Keratinocyte (primary cell): ENCODE data around the gene FOXA1. TPM values are rescaled to one million over a fixed set of nuclear protein-coding genes. Genes with fewer than 3 reads are reported as not detected.

Experiments used
- DNase-seq: peaks from one replicate; pipeline ENCODE4 v3.0.0-alpha.2; 2011; ENCODE audit warnings: low read depth, missing footprints, low spot score
- FAIRE-seq: peaks from 2 replicates; lab custom pipeline; 2011; peaks lifted over from hg19 to GRCh38; lab: Jason Lieb, UNC
- H2AFZ ChIP-seq: 2 replicates; pipeline ENCODE4 v1.6.0; 2012; ENCODE audit warnings: low read length, control low read depth, inconsistent platforms; ENCODE audit not compliant: control insufficient read depth
- H3K27ac ChIP-seq: 2 replicates; pipeline ENCODE4 v1.5.1; 2011; ENCODE audit warnings: low read length; ENCODE audit not compliant: control insufficient read depth, insufficient read depth
- H3K27me3 ChIP-seq: 3 replicates; pipeline ENCODE4 v1.6.0; 2011; ENCODE audit warnings: low read length; ENCODE audit not compliant: control insufficient read depth, insufficient read depth; ENCODE audit errors: extremely low read depth
- H3K36me3 ChIP-seq, 2 experiments: 2 replicates in 1 of 2; 3 replicates in 1 of 2; pipeline ENCODE4 v1.5.1; 2011; ENCODE audit warnings: low read length in 2 of 2, mild to moderate bottlenecking in 1 of 2; ENCODE audit not compliant: control insufficient read depth in 2 of 2, insufficient read depth in 2 of 2; ENCODE audit errors: extremely low read depth in 1 of 2
- H3K4me1 ChIP-seq: 3 replicates; pipeline ENCODE4 v1.5.1; 2011; ENCODE audit warnings: low read length; ENCODE audit not compliant: control insufficient read depth, insufficient read depth; ENCODE audit errors: extremely low read depth
- H3K4me2 ChIP-seq: 3 replicates; pipeline ENCODE4 v1.6.0; 2011; ENCODE audit warnings: low read depth, low read length; ENCODE audit not compliant: control insufficient read depth, insufficient read depth; ENCODE audit errors: extremely low read depth
- H3K4me3 ChIP-seq, 3 experiments: fragments of 200-600 bp in 1 of 3; sonication (generic) in 1 of 3; 2 replicates in 2 of 3; 3 replicates in 1 of 3; pipeline ENCODE4 v1.5.1; 2011 to 2016; ENCODE audit warnings: low read length in 3 of 3, mild to moderate bottlenecking in 3 of 3, control low read depth in 2 of 3, inconsistent platforms in 1 of 3, low read depth in 1 of 3, mixed read lengths in 1 of 3, mixed run types in 1 of 3, moderate library complexity in 1 of 3; ENCODE audit not compliant: control insufficient read depth in 2 of 3, insufficient read depth in 2 of 3; ENCODE audit errors: extremely low read depth in 1 of 3
- H3K79me2 ChIP-seq: 2 replicates; pipeline ENCODE4 v1.6.0; 2012; ENCODE audit warnings: low read length; ENCODE audit not compliant: control insufficient read depth, insufficient read depth
- H3K9ac ChIP-seq: 3 replicates; pipeline ENCODE4 v1.6.0; 2011; ENCODE audit warnings: low read length; ENCODE audit not compliant: control insufficient read depth, insufficient read depth; ENCODE audit errors: extremely low read depth
- H3K9me1 ChIP-seq: 3 replicates; pipeline ENCODE4 v1.6.0; 2011; ENCODE audit warnings: low read length; ENCODE audit not compliant: control insufficient read depth, insufficient read depth; ENCODE audit errors: extremely low read depth
- H3K9me3 ChIP-seq: 2 replicates; pipeline ENCODE4 v1.5.1; 2012; ENCODE audit warnings: low read depth, low read length; ENCODE audit not compliant: control insufficient read depth
- H4K20me1 ChIP-seq: 3 replicates; pipeline ENCODE4 v1.6.0; 2011; ENCODE audit warnings: low read length; ENCODE audit not compliant: control insufficient read depth, insufficient read depth; ENCODE audit errors: extremely low read depth
- EZH2 ChIP-seq: IDR thresholded peaks from one replicate; pipeline ENCODE4 v1.6.1; 2012; ENCODE audit warnings: inconsistent platforms, mild to moderate bottlenecking, low read length, moderate library complexity
- dilution Hi-C: fragments of 300-500 bp; cut with MboI; formaldehyde crosslinking; loops from one replicate; pipeline ENCODE4 v1.7.0; 2020; ENCODE audit warnings: low sequenced_read_pairs; ENCODE audit not compliant: extremely low pct_ligation_motif_present
- polyA plus RNA-seq, 5 experiments: library from polyadenylated mRNA; depleted of rRNA in 3 of 5; stranded (reverse) in 3 of 5; stranded (forward) in 1 of 5; unstranded in 1 of 5; fragments of >200 nt; gene quantifications; 1 replicate in 1 of 5; 2 replicates in 3 of 5; 3 replicates in 1 of 5; pipeline versions ENCODE4 v1.2.1 to v1.2.3, GENCODE V29; 2011 to 2012; ENCODE audit warnings: missing spikeins in 2 of 5, low read depth in 1 of 5, low replicate concordance in 1 of 5
- TF ChIP-seq, protein P1 (sequence below), 3 experiments: IDR thresholded peaks in 1 of 3; conservative IDR thresholded peaks in 1 of 3; optimal IDR thresholded peaks in 1 of 3; 2 replicates in 2 of 3; 3 replicates in 1 of 3; pipeline versions ENCODE3 to v1.5.1; 2011; ENCODE audit warnings: low read length in 3 of 3, mild to moderate bottlenecking in 3 of 3, moderate library complexity in 2 of 3, control low read depth in 1 of 3, inconsistent platforms in 1 of 3; ENCODE audit not compliant: insufficient read depth in 2 of 3; ENCODE audit errors: extremely low read depth in 1 of 3

FOXA1 gene
- polyA plus RNA-seq, 1 donor (not counting 4 experiments of a cell fraction or from before 2014, with no cell fraction given) = 0.85 TPM

DNA sequence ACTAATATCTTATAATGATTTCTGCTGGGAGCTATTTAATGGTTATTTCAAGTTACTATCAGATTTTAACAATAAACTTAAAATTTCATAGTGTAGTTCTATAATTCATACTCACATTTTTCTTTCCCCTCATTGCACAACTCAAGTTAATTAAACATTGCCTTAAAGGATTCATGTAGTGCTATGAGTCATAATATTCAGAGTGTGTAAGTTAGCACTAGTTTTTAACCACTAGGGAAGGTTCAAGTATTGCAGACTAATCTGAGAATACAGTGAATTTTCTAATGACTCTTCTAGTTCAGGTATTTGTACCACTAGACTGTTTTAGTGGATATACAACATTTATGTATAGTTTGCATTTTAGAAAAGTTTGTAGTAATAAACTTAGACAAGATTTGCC, 49.9 kb downstream of the FOXA1 start:
- TF ChIP-seq, protein P1, sequence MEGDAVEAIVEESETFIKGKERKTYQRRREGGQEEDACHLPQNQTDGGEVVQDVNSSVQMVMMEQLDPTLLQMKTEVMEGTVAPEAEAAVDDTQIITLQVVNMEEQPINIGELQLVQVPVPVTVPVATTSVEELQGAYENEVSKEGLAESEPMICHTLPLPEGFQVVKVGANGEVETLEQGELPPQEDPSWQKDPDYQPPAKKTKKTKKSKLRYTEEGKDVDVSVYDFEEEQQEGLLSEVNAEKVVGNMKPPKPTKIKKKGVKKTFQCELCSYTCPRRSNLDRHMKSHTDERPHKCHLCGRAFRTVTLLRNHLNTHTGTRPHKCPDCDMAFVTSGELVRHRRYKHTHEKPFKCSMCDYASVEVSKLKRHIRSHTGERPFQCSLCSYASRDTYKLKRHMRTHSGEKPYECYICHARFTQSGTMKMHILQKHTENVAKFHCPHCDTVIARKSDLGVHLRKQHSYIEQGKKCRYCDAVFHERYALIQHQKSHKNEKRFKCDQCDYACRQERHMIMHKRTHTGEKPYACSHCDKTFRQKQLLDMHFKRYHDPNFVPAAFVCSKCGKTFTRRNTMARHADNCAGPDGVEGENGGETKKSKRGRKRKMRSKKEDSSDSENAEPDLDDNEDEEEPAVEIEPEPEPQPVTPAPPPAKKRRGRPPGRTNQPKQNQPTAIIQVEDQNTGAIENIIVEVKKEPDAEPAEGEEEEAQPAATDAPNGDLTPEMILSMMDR (optimal IDR thresholded peaks at IDR 0.05 in 1 of 3, IDR thresholded peaks at IDR 0.05 in 1 of 3, conservative IDR thresholded peaks at IDR 0.05 in 1 of 3; ENCODE audit: extremely low read depth in 1 of 3, insufficient read depth in 2 of 3, low read length in 3 of 3) = no peak
- TF ChIP-seq EZH2 = no peak
- DNase-seq (no peak), FAIRE-seq (no peak)
- no peaks in the 10 kb centered on the region for H3K79me2 ChIP-seq
- no peak overlapping the region for H2AFZ ChIP-seq
- H3K9ac ChIP-seq = no peak overlapping the region
- no peaks in the 10 kb centered on the region for H4K20me1 ChIP-seq
- no peak overlapping the region for H3K27ac ChIP-seq
- dilution Hi-C loops = no loop called here
- no peaks in the 10 kb centered on the region for H3K27me3 ChIP-seq
- H3K4me2 ChIP-seq = no peak overlapping the region
- H3K4me1 ChIP-seq = no peaks in the 10 kb centered on the region
- no peak overlapping the region for H3K4me3 ChIP-seq
- no peaks in the 10 kb centered on the region for H3K9me3 ChIP-seq
- no peaks in the 10 kb centered on the region for H3K36me3 ChIP-seq
- H3K9me1 ChIP-seq = no peaks in the 10 kb centered on the region

DNA sequence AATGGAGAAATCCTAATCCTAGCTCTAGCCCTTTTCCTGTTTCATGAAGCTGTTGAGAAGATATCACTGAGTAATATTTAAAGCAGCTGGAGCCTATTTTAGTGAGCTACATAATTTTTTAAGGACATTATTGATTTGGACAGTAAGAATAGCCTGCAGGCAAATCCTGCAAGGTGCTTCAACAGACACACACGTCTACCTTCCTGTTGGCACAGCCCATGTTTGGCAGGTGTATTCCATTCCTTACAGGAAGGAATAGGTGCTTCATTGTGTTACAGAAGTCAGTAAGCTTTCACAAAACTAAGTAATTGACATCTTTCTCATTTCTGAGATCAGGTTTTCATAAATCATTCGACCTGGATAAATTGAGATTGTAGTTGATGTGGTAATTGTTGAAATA, 50.6 kb downstream of the FOXA1 start:
- Histone ChIP-seq H3K4me1 (no peaks in the 10 kb centered on the region), H3K4me3 (no peak overlapping the region), H3K4me2 (no peak overlapping the region), H3K9me1 (no peaks in the 10 kb centered on the region), H3K27ac (no peak overlapping the region), H3K9me3 (no peaks in the 10 kb centered on the region), H3K79me2 (no peaks in the 10 kb centered on the region), H2AFZ (no peak overlapping the region), H3K9ac (no peak overlapping the region), H3K36me3 (no peaks in the 10 kb centered on the region), H3K27me3 (no peaks in the 10 kb centered on the region), H4K20me1 (no peaks in the 10 kb centered on the region)
- dilution Hi-C loops = no loop called here
- no peak for TF ChIP-seq EZH2
- TF ChIP-seq, protein P1 (optimal IDR thresholded peaks at IDR 0.05 in 1 of 3, IDR thresholded peaks at IDR 0.05 in 1 of 3, conservative IDR thresholded peaks at IDR 0.05 in 1 of 3; ENCODE audit: extremely low read depth in 1 of 3, insufficient read depth in 2 of 3, low read length in 3 of 3) = no peak
- DNase-seq (no peak), FAIRE-seq (no peak)
